Ascending aorta (tissue), 2 donors: ENCODE measurements around the gene EDARADD. TPM values are rescaled to one million over a fixed set of nuclear protein-coding genes. Genes with fewer than 3 reads are reported as not detected.

ENCODE experiments used
- DNase-seq, 2 donors: peaks; one replicate each; pipeline ENCODE4 v3.0.0-alpha.2; 2019; ENCODE audit warnings: low spot score in 2 of 2
- H3K27ac ChIP-seq, 2 donors: fragments of 200-600 bp; sonication (generic); one replicate each; pipeline ENCODE4 v1.5.1; 2016 to 2017; ENCODE audit warnings: mild to moderate bottlenecking in 1 of 2
- H3K27me3 ChIP-seq: fragments of 200-600 bp; sonication (generic); one replicate; pipeline ENCODE4 v1.5.1; 2017
- H3K36me3 ChIP-seq, 2 donors: fragments of 200-600 bp; sonication (generic); one replicate each; pipeline ENCODE4 v1.5.1; 2016
- H3K4me1 ChIP-seq, 2 donors: fragments of 200-600 bp; sonication (generic); one replicate each; pipeline ENCODE4 v1.5.1; 2016 to 2017; ENCODE audit warnings: mild to moderate bottlenecking in 1 of 2
- H3K4me3 ChIP-seq, 2 donors: fragments of 200-600 bp; sonication (generic); one replicate each; pipeline ENCODE4 v1.5.1; 2016 to 2017; ENCODE audit warnings: mild to moderate bottlenecking in 1 of 2
- H3K9me3 ChIP-seq, 2 donors: fragments of 200-600 bp; sonication (generic); one replicate each; pipeline ENCODE4 v1.5.1; 2016
- intact Hi-C: fragments of 100-400 bp; cut with DNase I; formaldehyde crosslinking; loops from one replicate; pipeline ENCODE4 v1.15.1; 2023
- total RNA-seq: library from RNA; depleted of rRNA; stranded (reverse); fragments of >200 nt; gene quantifications from one replicate; pipeline ENCODE4 v1.1.0, GENCODE V29; 2016
- TF ChIP-seq, protein P1 (sequence below), 3 experiments: fragments of 200-600 bp in 2 of 3; fragments of 450-650 bp in 1 of 3; sonication (generic) in 2 of 3; IDR thresholded peaks; one replicate each; pipeline ENCODE4 v1.5.1; 2016 to 2019; ENCODE audit warnings: antibody characterized with exemption in 3 of 3, mild to moderate bottlenecking in 1 of 3, moderate library complexity in 1 of 3

The EDARADD gene
- total RNA-seq, 1 donor from 2014 or later = not detected

DNA sequence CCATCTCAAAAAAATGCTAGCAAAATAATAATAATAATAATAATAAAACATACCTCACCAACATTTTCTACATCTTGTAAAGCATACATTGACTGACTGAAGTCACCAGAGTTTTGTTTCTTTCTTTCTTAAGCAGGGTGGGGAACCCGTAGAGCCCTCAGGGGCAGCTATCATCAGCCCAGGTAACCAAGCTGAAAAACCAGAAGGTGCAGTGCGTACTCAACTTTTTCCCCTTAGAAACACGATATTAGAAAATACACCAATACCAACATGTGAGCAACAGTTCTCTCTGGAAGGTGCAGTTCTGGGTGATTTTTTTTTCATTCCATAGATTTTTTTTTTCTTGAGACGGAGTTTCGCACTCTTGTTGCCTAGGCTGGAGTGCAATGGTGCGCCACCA, 75.4 kb downstream of the EDARADD start:
- intact Hi-C loops = no loop called here
- no peaks in the 10 kb centered on the region for H3K9me3 ChIP-seq
- no peaks in the 10 kb centered on the region for H3K36me3 ChIP-seq
- no peaks in the 10 kb centered on the region for H3K27me3 ChIP-seq
- TF ChIP-seq, protein P1, sequence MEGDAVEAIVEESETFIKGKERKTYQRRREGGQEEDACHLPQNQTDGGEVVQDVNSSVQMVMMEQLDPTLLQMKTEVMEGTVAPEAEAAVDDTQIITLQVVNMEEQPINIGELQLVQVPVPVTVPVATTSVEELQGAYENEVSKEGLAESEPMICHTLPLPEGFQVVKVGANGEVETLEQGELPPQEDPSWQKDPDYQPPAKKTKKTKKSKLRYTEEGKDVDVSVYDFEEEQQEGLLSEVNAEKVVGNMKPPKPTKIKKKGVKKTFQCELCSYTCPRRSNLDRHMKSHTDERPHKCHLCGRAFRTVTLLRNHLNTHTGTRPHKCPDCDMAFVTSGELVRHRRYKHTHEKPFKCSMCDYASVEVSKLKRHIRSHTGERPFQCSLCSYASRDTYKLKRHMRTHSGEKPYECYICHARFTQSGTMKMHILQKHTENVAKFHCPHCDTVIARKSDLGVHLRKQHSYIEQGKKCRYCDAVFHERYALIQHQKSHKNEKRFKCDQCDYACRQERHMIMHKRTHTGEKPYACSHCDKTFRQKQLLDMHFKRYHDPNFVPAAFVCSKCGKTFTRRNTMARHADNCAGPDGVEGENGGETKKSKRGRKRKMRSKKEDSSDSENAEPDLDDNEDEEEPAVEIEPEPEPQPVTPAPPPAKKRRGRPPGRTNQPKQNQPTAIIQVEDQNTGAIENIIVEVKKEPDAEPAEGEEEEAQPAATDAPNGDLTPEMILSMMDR (IDR thresholded peaks at IDR 0.05) = no peak
- H3K27ac ChIP-seq = no peak overlapping the region
- no peak overlapping the region for H3K4me3 ChIP-seq
- no peaks in the 10 kb centered on the region for H3K4me1 ChIP-seq
- DNase-seq = no peak

DNA sequence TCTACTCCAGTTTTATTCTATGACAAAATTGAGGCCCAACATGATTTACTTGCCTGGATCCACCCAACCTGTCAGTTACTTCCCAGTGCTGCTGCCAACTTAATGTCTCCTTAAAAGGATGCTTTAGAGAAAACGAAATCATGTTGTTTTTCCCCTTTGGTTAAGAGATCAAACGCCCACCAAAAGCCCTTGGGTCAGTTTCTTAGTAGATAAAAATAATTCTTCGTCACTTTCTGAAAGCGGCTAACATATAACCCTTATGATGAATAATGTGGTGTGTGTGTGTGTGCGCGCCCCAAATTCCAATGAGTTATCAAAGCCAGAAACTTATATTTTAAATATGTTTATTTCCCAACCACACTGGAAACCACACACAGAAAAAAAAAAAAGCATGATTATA, 77.0 kb downstream of the EDARADD start:
- no peak overlapping the region for H3K27ac ChIP-seq
- TF ChIP-seq, protein P1 (IDR thresholded peaks at IDR 0.05) = no peak
- H3K9me3 ChIP-seq = no peaks in the 10 kb centered on the region
- H3K27me3 ChIP-seq = no peaks in the 10 kb centered on the region
- H3K4me1 ChIP-seq = no peaks in the 10 kb centered on the region
- no peak overlapping the region for H3K4me3 ChIP-seq
- H3K36me3 ChIP-seq = no peaks in the 10 kb centered on the region
- intact Hi-C loops = no loop called here
- DNase-seq = no peak

DNA sequence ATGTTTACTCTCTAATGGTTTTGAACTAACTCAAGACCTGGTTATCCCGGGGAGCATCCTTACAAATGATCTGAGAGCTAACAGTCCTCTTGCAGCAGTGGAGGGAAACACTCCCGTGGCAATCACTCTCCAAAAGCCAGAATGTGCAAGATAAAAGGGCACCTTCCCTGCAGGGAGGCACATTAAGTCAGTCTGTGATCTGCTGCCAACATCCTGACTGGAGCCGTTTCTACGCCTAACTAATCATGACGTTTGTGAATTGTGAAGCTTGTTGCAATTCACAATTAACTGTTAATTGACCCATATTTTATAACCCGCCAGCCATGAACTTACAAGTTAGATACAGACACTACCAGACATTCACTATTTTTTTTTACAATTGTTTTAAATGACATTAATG, 77.6 kb downstream of the EDARADD start:
- H3K9me3 ChIP-seq = no peaks in the 10 kb centered on the region
- H3K36me3 ChIP-seq = no peaks in the 10 kb centered on the region
- DNase-seq = no peak
- H3K27ac ChIP-seq = no peak overlapping the region
- TF ChIP-seq, protein P1 (IDR thresholded peaks at IDR 0.05) = no peak
- no peak overlapping the region for H3K4me3 ChIP-seq
- no peaks in the 10 kb centered on the region for H3K27me3 ChIP-seq
- H3K4me1 ChIP-seq = no peaks in the 10 kb centered on the region
- intact Hi-C loops = no loop called here

DNA sequence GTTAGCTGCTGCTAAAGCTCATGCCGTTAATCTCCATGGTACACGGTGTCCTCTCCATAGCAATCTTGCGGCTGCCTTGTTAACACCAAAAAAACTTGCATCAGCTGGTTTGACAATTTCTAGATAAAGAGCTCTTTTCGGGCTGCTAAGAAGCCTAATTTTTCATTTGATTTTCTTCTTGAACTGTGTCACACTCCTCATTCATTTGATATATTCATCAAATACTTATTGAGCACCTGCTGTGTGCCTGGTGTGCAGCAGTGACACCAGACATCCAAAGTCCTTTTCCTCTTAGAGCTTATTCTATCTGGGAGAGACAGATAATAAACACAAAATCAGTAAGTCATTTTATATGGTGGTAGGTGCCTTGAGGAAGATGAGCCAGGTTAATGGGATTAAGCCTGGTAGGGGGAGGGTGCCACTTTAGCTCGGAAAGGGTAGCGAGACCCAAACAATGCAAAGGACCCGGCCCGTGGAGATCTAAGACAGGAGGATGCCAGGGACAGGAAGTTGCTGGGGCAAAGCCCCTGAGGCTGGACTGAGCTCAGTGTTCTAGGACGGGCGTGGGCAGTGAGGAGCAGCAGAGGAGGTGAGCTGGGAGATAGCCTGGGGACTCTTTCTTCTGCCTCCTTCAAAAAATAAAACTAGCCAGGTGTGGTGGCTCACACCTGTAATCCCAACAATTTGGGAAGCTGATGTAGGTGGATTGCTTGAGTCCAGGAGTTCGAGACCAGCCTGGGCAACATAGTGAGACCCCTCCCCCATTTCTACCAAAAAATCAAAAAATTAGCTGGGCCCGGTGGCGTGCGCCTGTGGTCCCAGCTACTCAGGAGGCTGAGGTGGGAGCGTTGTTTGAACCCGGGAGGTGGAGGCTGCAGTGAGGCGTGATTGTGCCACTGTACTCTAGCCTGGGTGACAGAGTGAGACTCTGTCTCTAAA, 79.0 kb downstream of the EDARADD start:
- TF ChIP-seq, protein P1 (IDR thresholded peaks at IDR 0.05) = no peak
- Histone ChIP-seq H3K4me3 (no peak overlapping the region), H3K27me3 (no peaks in the 10 kb centered on the region), H3K27ac (no peak overlapping the region), H3K36me3 (no peaks in the 10 kb centered on the region), H3K9me3 (no peaks in the 10 kb centered on the region), H3K4me1 (no peaks in the 10 kb centered on the region)
- intact Hi-C loops = no loop called here
- no peak for DNase-seq

DNA sequence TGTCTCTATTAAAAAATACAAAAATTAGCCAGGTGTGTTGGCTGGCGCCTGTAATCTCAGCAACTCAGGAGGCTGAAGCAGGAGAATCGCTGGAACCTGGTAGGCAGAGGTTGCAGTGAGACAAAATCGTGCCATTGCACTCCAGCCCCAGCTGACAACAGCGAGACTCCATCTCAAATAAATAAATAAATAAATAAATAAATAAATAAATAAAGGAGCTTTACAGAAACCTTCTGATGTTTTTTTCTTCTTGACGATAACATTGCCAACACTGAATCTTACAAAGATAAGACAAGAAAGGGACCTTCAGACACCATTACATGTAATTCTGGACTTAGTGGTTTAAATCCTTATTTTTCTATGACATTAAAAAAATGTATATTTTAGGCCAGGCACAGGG, 81.9 kb downstream of the EDARADD start:
- Histone ChIP-seq H3K4me1 (no peaks in the 10 kb centered on the region), H3K27me3 (no peaks in the 10 kb centered on the region), H3K27ac (no peak overlapping the region), H3K9me3 (no peaks in the 10 kb centered on the region), H3K4me3 (no peak overlapping the region), H3K36me3 (no peaks in the 10 kb centered on the region)
- TF ChIP-seq, protein P1 (IDR thresholded peaks at IDR 0.05) = no peak
- no peak for DNase-seq
- intact Hi-C loops = no loop called here
